GM12878 (cell line): ENCODE results near the gene NUMBL.

ENCODE experiments used
- ATF3 ChIP-seq: IDR thresholded peaks from 2 replicates; pipeline ENCODE4 v1.6.1; 2011; ENCODE audit warnings: low read depth, mild to moderate bottlenecking, low read length, moderate library complexity, borderline replicate concordance; ENCODE audit errors: extremely low read depth
- CTCF ChIP-seq, 3 experiments: IDR thresholded peaks in 2 of 3; conservative IDR thresholded peaks in 1 of 3; 2 replicates each; pipeline ENCODE4 v1.5.1; 2011; ENCODE audit warnings: low read depth in 3 of 3, low read length in 3 of 3, mild to moderate bottlenecking in 3 of 3, control low read depth in 2 of 3, moderate library complexity in 2 of 3, inconsistent platforms in 1 of 3, mixed read lengths in 1 of 3; ENCODE audit not compliant: control insufficient read depth in 2 of 3, insufficient read depth in 1 of 3; ENCODE audit errors: extremely low read depth in 1 of 3
- EED ChIP-seq: sonication (generic); IDR thresholded peaks from 2 replicates; pipeline ENCODE4 v1.6.1; 2016; ENCODE audit warnings: antibody characterized with exemption, low read depth
- GABPA ChIP-seq: IDR thresholded peaks from 2 replicates; pipeline ENCODE4 v1.6.1; 2014; ENCODE audit warnings: antibody characterized with exemption, low read depth, mild to moderate bottlenecking, inconsistent platforms
- POLR2AphosphoS5 ChIP-seq: IDR thresholded peaks from 2 replicates; pipeline ENCODE4 v1.6.1; 2011; ENCODE audit warnings: mild to moderate bottlenecking, low read length, inconsistent platforms
- RAD21 ChIP-seq: IDR thresholded peaks from 2 replicates; pipeline ENCODE4 v1.6.1; 2011; ENCODE audit warnings: mild to moderate bottlenecking, low read depth, low read length, moderate library complexity; ENCODE audit not compliant: insufficient read depth
- RFX5 ChIP-seq: IDR thresholded peaks from 2 replicates; pipeline ENCODE4 v1.6.1; 2011; ENCODE audit warnings: low read depth, low read length, improper control_type of control experiment
- SMAD1 ChIP-seq: fragments of 450-650 bp; IDR thresholded peaks from 2 replicates; pipeline ENCODE4 v1.6.1; 2018; ENCODE audit warnings: mild to moderate bottlenecking, low read depth; ENCODE audit not compliant: partially characterized antibody
- SMC3 ChIP-seq: IDR thresholded peaks from 2 replicates; pipeline ENCODE4 v1.6.1; 2011; ENCODE audit warnings: low read length, improper control_type of control experiment, borderline replicate concordance
- SP1 ChIP-seq: IDR thresholded peaks from one replicate; pipeline ENCODE4 v1.6.1; 2011; ENCODE audit warnings: low read depth, low read length
- SREBF2 ChIP-seq: IDR thresholded peaks from 2 replicates; pipeline ENCODE4 v1.6.1; 2012; ENCODE audit warnings: mild to moderate bottlenecking, low read length
- SUZ12 ChIP-seq: fragments of 200-600 bp; sonication (generic); IDR thresholded peaks from one replicate; pipeline ENCODE4 v1.6.1; 2018; ENCODE audit warnings: antibody characterized with exemption, mild to moderate bottlenecking; ENCODE audit not compliant: unreplicated experiment
- TARDBP ChIP-seq: IDR thresholded peaks from 2 replicates; pipeline ENCODE4 v1.6.1; 2016; ENCODE audit warnings: borderline replicate concordance
- YBX1 ChIP-seq: fragments of 450-650 bp; IDR thresholded peaks from 2 replicates; pipeline ENCODE4 v1.6.1; 2016; ENCODE audit warnings: antibody characterized with exemption

- no peak for TF ChIP-seq SP1
- no peak for TF ChIP-seq RFX5
- TF ChIP-seq SMAD1, result no peak
- no peak for TF ChIP-seq SUZ12
- no peak for TF ChIP-seq SMC3
- TF ChIP-seq TARDBP, result no peak
- TF ChIP-seq SREBF2, result no peak
- TF ChIP-seq YBX1, result no peak
- TF ChIP-seq RAD21, result no peak
- TF ChIP-seq GABPA, result no peak
- TF ChIP-seq CTCF (IDR thresholded peaks at IDR 0.05 in 2 of 3, conservative IDR thresholded peaks at IDR 0.05 in 1 of 3; ENCODE audit: control insufficient read depth in 2 of 3, extremely low read depth in 1 of 3, insufficient read depth in 1 of 3, low read depth in 3 of 3, low read length in 3 of 3), result no peak; a peak in 1 of 6 replicates
- no peak for TF ChIP-seq EED
- no peak for TF ChIP-seq POLR2AphosphoS5
- TF ChIP-seq ATF3, result no peak
Measured at GRCh38 chr19:40681039-40681438, 9.4 kb downstream of the NUMBL start.
